Measurements from ENCODE around the gene ATP11B.

GRCh38 chr3:182970811-182971418 lies 177.6 kb downstream of the ATP11B start:
- TF ChIP-seq, protein P1, sequence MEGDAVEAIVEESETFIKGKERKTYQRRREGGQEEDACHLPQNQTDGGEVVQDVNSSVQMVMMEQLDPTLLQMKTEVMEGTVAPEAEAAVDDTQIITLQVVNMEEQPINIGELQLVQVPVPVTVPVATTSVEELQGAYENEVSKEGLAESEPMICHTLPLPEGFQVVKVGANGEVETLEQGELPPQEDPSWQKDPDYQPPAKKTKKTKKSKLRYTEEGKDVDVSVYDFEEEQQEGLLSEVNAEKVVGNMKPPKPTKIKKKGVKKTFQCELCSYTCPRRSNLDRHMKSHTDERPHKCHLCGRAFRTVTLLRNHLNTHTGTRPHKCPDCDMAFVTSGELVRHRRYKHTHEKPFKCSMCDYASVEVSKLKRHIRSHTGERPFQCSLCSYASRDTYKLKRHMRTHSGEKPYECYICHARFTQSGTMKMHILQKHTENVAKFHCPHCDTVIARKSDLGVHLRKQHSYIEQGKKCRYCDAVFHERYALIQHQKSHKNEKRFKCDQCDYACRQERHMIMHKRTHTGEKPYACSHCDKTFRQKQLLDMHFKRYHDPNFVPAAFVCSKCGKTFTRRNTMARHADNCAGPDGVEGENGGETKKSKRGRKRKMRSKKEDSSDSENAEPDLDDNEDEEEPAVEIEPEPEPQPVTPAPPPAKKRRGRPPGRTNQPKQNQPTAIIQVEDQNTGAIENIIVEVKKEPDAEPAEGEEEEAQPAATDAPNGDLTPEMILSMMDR (IDR thresholded peaks at IDR 0.05; ENCODE audit: insufficient read depth, low read depth, low read length), result no peak
- no peak for TF ChIP-seq EZH2 (IDR thresholded peaks at IDR 0.05; ENCODE audit: insufficient read depth, low read length)
